GM13976 (cell line): Measurements from ENCODE around the gene ALDH1B1.
A peak's percentile ranks its signal among the peaks of the same experiment; 100 is the strongest.

Experiments used
- DNase-seq: peaks from one replicate; pipeline ENCODE4 v3.0.0; 2012; ENCODE audit warnings: low spot score
- in situ Hi-C: fragments of 300-500 bp; cut with MboI; formaldehyde crosslinking; loops from one replicate; pipeline ENCODE4 v1.12.0; 2022; ENCODE audit warnings: low sequenced_read_pairs, mixed read lengths, inconsistent platforms; ENCODE audit not compliant: unreplicated experiment
- TF ChIP-seq, protein P1 (sequence below): IDR thresholded peaks from 2 replicates; pipeline ENCODE4 v1.5.1; 2012; ENCODE audit warnings: borderline replicate concordance, mild to moderate bottlenecking; ENCODE audit not compliant: insufficient read depth; ENCODE audit errors: extremely low read depth, missing control alignments, control extremely low read depth

ALDH1B1 gene

DNA sequence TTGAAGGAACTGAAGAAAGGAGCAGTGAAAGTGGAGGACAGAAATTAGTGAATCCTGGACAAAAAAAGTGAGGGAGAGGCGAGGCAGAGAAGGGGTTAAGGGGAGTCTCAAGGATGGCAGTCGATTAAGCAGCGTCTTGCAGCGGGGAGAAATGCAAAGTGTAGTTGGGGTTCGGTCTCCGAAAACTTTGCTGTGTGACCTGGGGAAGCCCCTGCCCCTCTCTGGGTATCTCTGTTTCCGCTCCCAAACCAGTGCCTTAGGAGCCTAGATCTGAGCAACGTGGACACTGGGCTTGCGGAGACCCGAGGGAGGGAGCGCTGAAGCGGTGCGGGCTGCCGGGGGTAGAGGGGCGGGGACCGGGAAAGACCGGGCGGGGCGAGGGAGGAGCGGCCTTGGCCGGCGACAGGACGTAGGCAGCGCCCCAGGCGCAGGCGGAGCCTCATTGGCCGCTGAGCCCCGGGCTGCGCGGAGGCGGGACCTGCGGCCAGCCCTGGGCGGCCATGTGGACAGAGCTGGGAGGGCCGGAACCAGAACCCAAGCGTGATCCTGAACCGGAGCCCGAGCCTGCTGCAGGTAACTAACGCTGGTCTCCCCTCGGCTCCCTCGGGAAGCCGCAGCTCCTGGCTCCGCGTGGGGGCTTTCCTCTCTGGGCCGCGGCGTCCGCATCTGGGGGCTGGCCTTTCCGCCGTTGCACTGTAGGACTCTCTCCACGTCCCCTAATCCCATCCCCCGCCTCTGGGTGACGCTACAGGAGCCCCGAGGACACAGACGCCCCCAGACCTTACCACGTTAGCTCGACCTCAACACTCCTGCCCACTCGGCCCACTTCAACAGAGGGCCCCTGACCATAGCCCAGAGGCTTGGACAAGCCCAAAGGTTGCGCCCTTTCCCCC is at the start of gene ALDH1B1:
Gene ALDH1B1 (plus strand): TSS at position 468 of the 893 bp plus-strand sequence. CDS start 3,047 bp downstream, outside the sequence.
- peak; percentile 96 for DNase-seq
- TF ChIP-seq, protein P1, sequence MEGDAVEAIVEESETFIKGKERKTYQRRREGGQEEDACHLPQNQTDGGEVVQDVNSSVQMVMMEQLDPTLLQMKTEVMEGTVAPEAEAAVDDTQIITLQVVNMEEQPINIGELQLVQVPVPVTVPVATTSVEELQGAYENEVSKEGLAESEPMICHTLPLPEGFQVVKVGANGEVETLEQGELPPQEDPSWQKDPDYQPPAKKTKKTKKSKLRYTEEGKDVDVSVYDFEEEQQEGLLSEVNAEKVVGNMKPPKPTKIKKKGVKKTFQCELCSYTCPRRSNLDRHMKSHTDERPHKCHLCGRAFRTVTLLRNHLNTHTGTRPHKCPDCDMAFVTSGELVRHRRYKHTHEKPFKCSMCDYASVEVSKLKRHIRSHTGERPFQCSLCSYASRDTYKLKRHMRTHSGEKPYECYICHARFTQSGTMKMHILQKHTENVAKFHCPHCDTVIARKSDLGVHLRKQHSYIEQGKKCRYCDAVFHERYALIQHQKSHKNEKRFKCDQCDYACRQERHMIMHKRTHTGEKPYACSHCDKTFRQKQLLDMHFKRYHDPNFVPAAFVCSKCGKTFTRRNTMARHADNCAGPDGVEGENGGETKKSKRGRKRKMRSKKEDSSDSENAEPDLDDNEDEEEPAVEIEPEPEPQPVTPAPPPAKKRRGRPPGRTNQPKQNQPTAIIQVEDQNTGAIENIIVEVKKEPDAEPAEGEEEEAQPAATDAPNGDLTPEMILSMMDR = no peak
- in situ Hi-C loops = no loop called here

DNA sequence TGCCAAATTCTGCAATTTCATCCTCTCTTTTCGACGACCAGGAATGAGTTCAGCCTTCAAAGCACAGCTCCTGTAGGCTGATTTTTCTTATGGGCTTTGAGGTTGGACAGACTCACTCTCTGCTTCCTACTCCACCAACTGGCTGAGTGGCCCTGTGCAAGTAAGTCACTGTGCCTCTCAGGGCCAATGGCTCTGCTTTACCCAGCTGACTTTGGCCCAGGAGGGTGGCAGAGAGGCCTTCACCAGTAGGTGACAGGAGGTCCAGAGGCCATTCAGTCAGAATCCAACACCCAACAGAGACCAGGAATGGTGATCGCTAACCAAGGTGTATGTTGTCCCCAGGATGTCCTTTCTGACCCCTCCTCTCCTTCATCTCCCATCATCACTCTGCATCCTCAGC is 49.5 kb upstream of the ALDH1B1 start:
- DNase-seq = no peak
- TF ChIP-seq, protein P1 = no peak
- in situ Hi-C loops = no loop called here

DNA sequence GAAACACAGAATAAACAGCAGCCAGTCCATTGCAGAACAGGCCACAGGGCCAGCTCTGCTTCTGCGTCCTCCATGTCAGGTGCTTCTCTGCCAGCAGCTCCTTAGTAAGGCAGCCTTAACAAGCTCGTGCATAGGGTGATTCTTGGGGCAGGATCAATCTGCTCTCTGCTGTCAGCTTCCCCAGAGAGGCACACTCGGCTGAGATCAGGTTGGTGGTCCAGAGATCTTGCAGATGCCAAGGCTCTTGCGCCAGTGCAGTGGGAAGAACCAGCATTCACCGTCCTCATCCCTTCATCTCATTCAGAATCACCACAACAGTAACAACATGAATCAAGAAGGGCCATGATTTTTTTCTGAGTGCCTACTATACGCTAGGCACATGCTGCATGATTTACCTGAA is 49.0 kb upstream of the ALDH1B1 start:
- TF ChIP-seq, protein P1 = no peak
- in situ Hi-C loops = no loop called here
- no peak for DNase-seq

DNA sequence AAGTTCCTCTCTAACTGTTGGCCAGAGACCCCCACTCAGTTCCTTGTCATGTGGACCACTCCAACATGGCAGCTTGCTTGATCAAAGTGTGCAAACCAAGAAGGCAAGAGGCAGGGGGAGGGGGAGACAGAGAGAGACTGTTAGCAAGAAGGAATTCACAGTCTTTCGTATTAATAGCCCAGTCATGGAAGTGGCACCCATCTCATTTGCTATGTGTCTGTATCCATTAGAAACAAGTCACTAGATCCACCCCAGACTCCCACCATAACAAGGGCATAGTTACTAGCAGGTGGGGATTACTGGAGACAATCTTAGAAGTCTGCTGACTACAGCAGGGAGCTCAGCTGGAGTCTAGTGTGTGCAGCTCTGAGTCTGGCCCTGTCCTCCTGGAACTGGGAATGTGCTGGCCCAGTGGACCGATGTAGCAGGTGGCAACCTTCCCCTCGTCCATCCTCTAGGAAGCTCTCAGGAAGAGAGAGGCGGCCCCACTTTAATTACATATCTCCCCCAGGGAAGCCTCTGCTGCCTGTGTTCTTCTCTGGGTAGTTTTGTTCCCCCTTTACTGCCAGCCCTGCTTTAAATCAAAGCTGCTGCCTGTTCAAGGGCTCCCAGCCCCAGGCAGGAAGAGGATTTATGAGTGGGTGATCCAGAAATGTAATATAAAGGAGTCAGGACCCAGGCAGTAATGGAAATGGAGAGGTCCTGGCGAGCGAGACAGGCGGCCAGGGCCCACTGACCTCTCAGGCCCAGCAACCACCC is 47.8 kb upstream of the ALDH1B1 start:
- in situ Hi-C loops = no loop called here
- TF ChIP-seq, protein P1 = no peak
- no peak for DNase-seq

DNA sequence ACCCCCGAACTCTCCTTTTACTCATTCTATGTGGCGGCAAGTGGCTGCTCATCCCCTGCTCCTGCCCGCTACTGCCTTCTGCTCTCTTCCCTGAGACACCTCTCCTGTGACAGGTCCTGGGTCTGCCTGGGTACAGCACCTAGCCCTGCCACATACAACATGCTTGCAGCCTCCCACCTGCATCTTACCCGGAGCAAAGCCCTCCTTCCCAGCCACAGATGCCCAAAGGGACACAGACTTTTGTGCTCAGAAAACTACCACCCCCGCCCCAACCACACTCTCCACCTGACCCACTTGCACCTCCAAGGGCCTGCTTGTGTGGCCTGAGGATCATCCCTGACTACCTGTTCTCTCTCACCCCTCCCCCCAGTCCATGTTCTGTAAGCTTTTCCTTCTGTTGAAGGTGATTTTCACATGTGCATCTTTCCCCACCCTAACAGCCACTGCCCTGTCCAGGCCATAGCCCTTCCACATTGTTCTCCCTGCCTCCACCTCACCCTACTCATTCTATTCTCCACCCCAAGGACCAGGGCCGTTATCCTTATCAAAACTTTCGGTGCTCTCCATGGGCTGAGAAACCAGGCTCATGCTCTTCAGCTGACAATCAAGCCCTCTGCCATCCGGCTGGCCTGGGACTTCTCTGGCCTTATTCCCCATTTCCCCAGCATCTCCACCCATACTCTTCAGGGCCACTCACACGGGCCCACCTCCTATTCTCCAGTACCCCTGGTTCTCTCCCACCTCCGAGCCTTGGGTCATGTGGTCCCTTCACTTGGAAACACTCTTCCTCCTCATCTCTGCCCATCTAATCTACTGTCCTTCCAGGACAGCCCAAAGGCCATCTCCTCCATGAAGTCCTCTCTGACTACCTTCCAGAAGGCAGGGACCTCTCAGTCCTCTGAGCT is 46.4 kb upstream of the ALDH1B1 start:
- in situ Hi-C loops = no loop called here
- DNase-seq = no peak
- TF ChIP-seq, protein P1 = no peak

DNA sequence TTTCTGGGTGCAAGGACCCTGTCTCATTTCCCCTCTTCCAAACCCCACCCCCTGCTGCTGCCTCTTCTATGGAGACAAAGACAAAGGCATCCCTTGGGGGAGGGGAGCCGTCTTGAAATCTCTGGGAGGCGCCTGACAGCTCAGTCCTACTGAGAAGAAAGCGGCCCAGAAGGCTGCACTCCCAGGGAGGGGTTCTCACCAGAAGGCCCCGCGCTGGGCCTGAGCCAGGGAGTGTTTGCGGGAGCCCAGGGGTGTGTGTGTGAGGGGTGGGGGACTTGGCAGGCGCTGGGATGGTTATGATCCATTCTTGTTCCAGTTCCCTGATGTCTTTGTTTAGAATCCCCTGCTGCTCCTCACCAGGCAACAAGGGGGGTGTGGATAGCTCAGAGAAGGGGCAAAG is 45.7 kb upstream of the ALDH1B1 start:
- in situ Hi-C loops = no loop called here
- TF ChIP-seq, protein P1 = no peak
- DNase-seq = no peak
